Endometrial microvascular endothelial cells (primary cell): Measurements from ENCODE around the gene NKTR. TPM values are rescaled to one million over a fixed set of nuclear protein-coding genes. Genes with fewer than 3 reads are reported as not detected.

Source experiments
- in situ Hi-C: cut with HindIII; loops from 2 replicates; pipeline ENCODE4 v1.10.0; 2017; ENCODE audit warnings: low sequenced_read_pairs, low pct_unique_long_range_greater_than_20kb; ENCODE audit errors: inconsistent ontology term
- total RNA-seq: library from RNA; depleted of rRNA; stranded (reverse); fragments of >200 nt; gene quantifications from one replicate; pipeline ENCODE4 v1.2.3, GENCODE V29; 2015; ENCODE audit errors: inconsistent ontology term

NKTR gene
- total RNA-seq, 1 donor from 2014 or later: 29.2 TPM

- in situ Hi-C loops: no loop called here
These were observed 58.4 kb downstream of the NKTR start for GRCh38 chr3:42658771-42659390.

DNA sequence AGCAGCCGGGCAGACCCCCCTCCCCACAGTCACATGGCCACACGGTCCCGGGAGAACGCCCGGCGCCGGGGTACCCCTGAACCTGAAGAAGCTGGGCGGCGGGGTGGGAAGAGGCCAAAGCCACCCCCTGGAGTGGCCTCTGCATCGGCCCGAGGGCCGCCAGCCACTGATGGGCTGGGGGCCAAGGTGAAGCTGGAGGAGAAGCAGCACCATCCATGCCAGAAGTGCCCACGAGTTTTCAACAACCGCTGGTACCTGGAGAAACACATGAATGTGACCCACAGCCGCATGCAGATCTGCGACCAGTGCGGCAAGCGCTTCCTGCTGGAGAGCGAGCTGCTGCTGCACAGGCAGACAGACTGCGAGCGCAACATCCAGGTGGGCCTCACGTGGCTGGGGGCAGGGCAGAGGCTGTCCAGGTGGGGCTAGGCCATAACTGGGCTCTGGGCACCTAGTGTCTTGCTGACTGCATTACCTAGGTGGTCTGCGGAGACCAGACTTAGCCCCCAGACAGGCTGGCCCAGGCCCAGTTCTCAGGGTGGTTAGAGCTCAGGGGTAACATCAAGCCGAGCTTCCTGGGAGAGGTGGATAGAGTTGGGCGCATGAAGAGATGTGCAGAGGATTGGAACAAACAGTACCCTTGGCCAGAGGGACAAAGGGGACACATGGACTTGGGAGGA, 59.1 kb downstream of the NKTR start:
- in situ Hi-C loops: no loop called here

GRCh38 chr3:42660131-42660715, 59.7 kb downstream of the NKTR start:
- in situ Hi-C loops: no loop called here

- in situ Hi-C loops: no loop called here
These were observed 60.4 kb downstream of the NKTR start for GRCh38 chr3:42660898-42661297.

DNA sequence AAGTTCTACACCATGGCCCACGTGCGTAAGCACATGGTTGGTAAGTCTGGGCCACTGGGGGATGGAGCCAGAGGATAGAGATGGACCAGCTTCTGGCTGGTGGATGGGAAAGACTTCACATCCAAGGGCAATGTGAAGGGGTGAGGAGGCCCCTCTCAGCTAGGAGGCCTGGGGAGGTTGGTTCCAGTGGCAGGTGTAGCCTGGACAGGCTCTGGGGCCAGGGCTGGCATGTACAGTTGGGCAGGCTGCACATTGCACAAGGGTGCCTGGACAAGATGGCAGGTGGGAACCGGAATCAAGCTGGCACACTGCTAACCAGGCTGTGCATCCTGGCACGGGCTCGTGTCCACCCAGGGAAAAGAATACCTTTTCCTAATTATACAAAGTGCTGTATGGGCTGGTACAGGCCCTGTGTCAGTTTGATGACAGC, 61.1 kb downstream of the NKTR start:
- in situ Hi-C loops: no loop called here

GRCh38 chr3:42662037-42662812, 61.7 kb downstream of the NKTR start:
- in situ Hi-C loops: no loop called here

GRCh38 chr3:42662813-42663535, 62.5 kb downstream of the NKTR start:
- in situ Hi-C loops: no loop called here

GRCh38 chr3:42663581-42664437, 63.3 kb downstream of the NKTR start:
- in situ Hi-C loops: no loop called here

- in situ Hi-C loops: no loop called here
These were observed 63.9 kb downstream of the NKTR start for GRCh38 chr3:42664438-42664803.

GRCh38 chr3:42665050-42665878, 64.8 kb downstream of the NKTR start:
- in situ Hi-C loops: no loop called here

GRCh38 chr3:42666022-42666421, 65.5 kb downstream of the NKTR start:
- in situ Hi-C loops: no loop called here

DNA sequence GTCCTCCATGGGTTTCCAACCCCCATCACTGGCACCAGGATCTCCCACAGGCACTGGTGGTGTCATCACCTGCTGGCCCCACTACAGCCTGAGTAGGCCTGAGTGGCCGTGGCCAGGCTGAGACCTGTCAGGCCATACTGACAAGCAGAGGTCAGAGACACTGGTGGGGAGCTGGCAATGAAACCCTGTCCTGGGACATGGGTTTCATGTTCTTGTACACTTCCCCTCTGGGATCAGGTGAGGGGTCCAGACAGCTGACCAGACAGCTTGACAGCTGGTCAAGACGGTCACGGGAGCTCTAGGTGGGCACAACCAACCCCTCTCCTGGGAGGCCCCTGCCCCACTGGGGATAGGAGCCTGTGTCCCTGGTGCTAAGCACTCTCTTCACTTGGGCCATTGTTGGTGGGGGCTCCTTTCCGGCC, 66.1 kb downstream of the NKTR start:
- in situ Hi-C loops: no loop called here

GRCh38 chr3:42667096-42667522, 66.6 kb downstream of the NKTR start:
- in situ Hi-C loops: no loop called here

- in situ Hi-C loops: no loop called here
These were observed 67.3 kb downstream of the NKTR start for GRCh38 chr3:42667523-42668412.

DNA sequence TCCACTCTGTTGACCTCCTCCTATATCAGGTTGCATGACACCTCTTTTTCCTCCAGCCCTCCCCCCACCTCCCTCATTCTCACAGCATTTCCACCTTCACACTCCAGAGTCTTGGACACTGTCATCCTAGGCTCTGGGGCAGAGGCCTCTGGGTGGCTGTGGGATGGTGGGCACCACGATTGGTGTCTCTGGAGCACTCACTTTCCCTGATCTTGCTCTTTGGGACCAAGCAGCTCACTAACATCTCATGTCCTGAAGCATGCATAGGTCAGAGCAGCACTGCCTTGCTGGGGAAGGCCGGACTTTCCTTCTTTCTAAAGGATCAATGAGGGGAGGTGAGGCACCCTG, 67.9 kb downstream of the NKTR start:
- in situ Hi-C loops: no loop called here

DNA sequence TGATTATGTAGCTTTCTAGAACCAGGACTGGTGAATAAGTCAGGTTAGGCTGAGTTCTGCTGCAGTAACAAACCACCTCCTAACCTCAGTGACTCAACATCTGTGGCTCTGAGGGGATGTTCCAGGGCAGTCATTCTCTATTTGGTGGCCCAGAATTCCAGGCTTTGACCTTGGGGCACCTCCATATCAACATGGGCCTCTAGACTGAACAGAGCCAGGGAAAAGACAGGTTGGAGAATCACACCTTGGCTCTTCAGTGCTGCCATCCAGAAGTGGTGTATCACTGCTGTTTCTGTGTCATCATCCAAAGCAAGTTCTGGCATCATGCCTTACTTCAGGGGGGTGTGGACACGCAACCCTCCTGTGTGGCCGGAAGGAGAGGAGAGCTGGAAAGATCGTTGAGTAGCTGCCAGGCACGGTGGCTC, 68.3 kb downstream of the NKTR start:
- in situ Hi-C loops: no loop called here
